HG03139 (cell line): ENCODE results near the gene CYB5R4.

Experiments used
- ATAC-seq: cut with Tn5 transposase; IDR thresholded peaks from one replicate; pipeline ENCODE4 v1.9.1; 2021; ENCODE audit not compliant: unreplicated experiment

Gene CYB5R4

GRCh38 chr6:83976037-83976755 lies 116.7 kb downstream of the CYB5R4 start:
- no peak for ATAC-seq

DNA sequence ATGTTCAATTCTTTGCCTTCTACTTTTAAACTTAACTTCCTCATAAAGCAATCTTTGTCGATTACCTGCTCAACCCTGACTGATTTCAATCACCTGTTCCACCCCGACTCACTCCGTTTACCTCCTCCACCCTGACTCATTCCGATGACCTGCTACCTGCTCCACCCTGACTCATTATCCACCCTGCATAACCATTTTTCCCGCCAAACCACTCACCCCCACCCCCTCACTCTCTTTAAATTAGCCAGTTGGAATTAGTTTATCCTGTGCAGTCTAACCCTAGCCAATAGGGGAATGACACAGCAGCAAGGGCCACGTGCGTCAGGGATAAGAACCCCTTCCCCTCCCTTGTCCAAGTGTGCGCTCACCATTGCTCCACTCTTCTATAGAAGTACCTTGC lies 117.4 kb downstream of the CYB5R4 start:
- no peak for ATAC-seq

DNA sequence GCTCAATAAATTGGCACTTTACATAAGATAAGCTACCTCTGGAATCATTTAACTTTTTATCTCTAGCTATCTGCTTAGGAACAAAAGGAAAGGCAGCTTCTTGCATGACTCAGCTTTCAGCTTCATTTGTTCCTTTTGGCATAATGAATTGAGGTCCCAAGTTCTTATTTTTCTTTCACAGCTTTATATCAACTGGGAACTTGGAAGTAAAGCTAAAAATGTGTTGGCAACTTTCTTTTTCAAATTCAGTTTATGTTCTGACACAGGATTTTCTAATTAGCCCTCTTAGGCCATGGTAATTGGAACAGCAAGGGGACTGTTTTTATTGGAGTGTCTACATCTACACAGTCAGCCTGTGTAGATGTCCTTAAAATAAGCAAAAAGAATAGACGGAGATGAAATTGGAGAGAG lies 118.8 kb downstream of the CYB5R4 start:
- ATAC-seq, result no peak

GRCh38 chr6:83978997-83979396 lies 119.5 kb downstream of the CYB5R4 start:
- no peak for ATAC-seq

- no peak for ATAC-seq
Observed at GRCh38 chr6:83984411-83984810, 124.9 kb downstream of the CYB5R4 start.

DNA sequence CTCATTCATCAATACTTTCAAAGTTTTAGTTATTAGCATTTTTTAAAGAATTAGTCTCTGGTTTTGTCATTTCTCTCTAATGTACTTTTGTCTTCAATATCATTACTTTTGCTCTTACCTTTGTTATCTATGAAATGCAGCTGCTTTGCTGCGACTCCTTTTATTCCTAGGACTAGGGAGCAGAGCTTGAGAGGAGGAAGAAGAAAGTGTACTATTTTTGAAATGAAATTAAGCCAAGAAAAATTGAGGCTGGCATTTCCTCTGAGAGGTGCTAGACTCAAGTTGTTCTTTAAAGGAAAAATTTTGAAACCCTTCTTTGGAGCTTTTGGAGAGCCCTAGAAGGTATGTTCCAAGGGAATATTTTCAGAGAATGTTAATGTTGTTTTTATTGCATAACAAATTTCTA lies 125.8 kb downstream of the CYB5R4 start:
- ATAC-seq, result no peak

DNA sequence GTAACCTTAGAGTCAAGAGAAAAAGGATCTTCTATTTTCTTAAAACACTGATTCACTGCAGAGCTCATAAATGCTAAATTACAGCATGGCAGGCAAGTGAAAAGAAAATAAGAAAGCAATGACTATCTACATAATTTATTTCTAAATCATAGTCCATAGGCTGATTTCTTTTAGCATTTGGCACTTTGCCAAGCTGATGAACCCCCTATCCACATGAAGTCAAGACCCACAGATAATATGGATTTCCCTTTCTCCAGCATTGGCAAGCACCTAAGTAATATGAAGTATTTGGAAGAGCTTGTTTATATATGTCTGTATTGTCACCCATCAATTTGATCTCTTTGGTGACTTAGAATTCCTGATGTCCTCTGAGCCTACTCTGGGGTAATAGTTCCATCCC lies 126.2 kb downstream of the CYB5R4 start:
- ATAC-seq, result no peak

DNA sequence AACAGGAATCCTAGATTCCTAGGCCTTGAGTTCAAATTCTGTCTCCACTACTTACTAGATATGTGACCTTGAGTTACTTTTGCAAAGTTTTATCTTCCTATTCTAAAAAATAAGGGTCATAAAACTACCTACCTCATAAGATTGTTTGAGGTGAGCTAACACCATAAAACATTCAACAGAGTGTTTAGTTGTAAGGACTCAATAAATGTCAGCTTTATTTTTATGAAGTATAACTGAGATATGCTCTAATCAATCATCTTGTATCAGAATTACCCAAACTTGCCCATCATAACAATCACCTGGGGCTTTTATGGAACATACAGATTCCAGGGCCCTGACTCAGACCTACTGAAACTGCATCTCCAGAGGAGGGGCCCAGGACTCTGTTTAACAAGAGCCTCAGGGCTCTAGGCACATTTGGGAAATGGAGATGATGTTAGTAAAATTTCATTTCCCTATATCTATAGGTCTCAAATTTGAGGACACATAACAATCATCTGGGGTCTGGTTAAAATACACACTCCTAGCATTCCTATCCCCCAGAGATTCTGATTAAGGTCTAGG lies 138.6 kb downstream of the CYB5R4 start:
- ATAC-seq, result no peak

DNA sequence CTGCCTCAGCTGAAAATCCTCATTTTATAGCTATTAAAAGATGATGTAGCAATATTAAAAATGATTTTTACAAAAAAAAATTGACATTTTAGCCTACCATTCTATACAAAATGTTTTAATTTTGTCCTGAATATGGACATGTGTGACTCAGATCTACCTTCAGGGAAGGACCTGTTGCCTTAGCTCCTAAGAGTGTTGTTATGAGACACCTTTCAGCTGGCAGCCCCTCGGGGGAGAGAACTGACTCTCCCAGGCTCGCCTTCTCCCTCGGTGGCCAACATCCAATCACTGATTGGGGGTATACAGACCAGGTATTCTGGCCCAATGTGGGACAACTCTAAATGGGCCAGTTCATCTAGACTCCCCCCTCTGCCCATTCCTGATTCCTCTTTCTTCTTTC lies 141.6 kb downstream of the CYB5R4 start:
- ATAC-seq, result no peak

GRCh38 chr6:84002226-84002625 lies 142.7 kb downstream of the CYB5R4 start:
- ATAC-seq, result no peak

DNA sequence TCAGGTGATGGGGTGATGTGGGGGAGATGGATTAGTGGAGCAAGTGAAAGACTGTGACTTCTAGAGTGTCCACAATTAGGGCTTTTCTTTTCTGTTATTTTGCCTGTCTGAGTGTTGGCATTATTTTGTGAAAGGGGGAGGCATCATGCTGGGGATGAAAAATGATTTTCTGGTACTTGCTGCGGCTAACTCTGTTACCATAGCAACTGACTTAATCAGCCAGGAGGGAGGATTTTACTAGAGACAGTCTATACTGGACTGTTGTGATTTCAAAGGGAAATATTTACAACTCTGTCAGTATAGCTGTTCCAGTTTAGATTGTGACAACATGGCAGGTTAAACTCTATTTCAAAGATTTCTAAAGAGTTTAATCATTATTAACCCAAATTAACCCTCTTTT lies 143.6 kb downstream of the CYB5R4 start:
- no peak for ATAC-seq

GRCh38 chr6:84003654-84004053 lies 144.2 kb downstream of the CYB5R4 start:
- ATAC-seq, result no peak

- no peak for ATAC-seq
Observed at GRCh38 chr6:84007871-84008270, 148.4 kb downstream of the CYB5R4 start.

DNA sequence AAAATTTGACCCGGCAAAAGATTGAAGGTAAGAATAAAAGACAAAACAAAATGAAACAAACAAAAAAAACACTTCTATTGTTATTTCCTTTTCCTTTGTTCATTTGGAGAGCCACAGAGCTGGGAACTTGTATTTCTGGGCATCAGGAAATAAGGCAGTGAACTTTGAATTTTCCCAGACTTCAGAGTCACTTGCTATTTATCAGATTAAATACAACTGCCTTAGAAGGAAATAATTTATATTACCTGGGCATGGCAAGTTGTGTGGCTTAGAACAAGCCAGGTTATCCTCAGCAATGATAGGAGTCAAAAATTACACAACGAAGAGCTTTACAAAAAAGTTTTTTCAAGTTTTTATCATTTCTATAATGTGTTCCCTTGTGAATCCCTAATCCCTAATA lies 153.9 kb downstream of the CYB5R4 start:
- ATAC-seq, result no peak

GRCh38 chr6:84013931-84014330 lies 154.4 kb downstream of the CYB5R4 start:
- ATAC-seq, result no peak

DNA sequence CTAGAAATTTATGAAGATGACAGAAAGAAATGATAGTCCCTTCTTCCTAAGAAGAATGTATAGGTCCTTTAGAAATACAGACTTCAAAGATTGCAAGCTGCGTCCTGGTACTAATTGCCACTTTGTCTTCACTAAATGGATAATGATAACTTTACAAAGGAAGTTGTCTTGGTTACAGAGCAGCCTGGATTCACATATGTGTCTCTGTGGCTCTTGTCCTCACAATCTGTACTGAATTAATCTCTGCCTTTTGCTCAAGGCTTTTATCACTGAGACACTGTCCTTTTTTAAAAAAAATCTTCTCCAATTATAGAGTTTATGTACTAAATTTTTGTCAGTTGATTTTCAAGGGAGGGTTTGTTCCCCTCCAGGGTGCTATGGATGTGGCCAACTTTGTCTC lies 156.5 kb downstream of the CYB5R4 start:
- no peak for ATAC-seq
